Stimulated activated CD8-positive, alpha-beta memory T cell treated with anti-CD3 and anti-CD28 coated beads, Interleukin-7, amount 100 ng/mL, for 24 hours (primary cell): ENCODE measurements around the gene LAMA2.

Experiments
- DNase-seq: peaks from one replicate; pipeline ENCODE4 v3.0.0-alpha.2; 2020; ENCODE audit warnings: low read depth

LAMA2 gene

DNA sequence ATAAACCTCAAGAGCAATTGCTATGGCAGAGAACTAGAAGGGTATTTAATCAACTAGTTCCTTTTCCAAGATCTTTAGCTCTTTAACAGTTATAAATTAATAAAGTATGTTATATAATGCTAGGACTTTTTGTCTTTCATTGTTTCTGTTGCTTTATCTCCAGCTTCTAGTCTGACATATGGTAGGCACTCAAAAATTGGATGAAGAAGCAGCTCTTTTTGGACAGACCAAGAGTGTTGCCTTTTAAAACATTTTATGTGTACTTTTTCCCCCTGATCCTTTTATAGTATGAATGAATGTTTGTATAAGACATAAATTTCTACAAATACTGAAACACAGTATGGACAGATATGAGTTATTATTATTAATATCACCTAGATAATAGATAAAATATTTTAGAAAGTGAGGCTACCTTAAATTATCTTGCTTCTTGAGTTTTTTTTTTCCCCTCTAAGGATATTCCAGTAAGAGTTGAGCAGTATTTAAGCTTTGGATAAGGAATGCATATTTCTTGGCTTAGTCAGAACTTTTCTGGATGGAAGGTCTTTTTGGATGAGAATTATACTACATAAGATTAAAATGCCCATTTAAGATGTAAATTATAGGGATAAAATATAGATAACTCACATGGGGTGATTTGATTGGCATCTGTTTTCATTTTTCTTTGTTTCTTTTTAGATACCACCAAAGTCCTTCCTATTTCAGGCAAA lies 16.6 kb downstream of the LAMA2 start:
- no peak for DNase-seq

DNA sequence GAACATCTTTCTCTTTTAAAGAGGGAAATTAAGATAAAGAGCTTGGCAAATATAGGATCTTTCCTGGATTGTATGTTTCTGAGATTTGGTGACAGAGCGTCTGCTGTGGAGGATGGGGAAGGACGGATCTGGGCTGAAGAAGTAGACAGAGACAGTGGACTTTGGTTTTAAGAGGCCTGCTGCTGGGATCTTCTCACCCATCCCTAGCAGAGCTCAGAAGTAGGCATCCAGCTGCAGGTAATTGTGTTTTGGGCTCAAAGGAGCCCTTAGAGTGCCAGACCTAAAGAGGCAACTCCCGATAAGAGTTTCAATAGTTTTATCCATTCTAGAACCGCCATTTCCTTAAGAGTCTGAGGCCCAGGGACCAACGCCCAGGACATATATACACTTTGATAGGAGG lies 20.8 kb downstream of the LAMA2 start:
- no peak for DNase-seq

DNA sequence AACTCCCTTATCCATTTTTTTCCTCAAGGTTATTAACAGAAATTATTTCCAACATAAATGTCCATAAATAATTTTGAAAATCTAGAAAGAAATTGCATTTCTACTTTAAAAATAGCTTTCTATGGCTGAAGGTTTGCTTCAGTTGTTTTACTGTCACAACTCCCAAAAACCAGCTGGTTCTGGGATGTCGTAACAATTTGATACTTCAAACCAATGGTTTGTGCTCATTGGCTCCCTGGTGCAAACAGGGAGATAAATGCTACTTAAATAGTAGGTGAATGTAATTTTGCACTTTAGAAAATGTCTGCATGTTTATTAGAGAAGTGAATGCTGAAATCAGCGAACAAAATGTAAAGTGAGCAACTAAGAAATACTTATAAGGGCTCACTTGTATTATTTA lies 31.1 kb downstream of the LAMA2 start:
- no peak for DNase-seq

DNA sequence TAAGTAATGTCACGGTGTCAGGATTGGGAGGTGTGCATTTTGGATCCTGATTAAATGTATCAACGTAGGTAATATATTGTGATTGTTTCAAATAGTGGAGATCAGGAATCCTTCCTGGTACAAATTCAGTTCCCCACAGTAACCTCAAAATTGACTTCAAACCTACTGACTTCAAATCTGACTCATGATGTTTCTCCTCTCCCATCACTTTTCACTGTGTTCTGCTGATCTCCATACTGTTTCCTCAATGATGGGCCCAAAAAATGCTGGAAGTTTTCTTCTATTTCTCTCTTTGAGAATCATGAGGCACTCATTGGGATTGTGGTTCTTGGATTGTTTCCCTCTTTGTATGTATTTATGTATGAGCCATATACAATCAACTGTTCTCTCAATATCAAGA lies 35.9 kb downstream of the LAMA2 start:
- DNase-seq, result no peak

GRCh38 chr6:128919412-128920180 lies 36.7 kb downstream of the LAMA2 start:
- DNase-seq, result no peak

DNA sequence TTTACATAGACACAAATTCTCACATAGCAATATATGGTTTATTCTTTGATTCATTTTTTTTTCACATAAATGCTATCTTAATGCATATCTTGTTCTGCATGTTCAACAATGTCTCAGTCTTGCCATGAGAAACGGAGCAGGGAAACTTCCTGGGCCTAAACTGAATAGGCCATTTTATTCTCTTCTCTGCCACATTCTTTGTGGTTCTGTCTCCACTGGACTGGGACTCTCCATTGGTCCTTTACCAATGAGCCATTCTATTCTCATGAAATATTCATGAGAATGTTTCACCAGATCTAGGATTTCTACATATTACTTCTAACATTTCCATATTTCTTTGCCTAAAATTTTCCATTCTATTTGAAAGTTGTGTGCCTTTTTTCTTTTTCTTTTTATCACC lies 42.8 kb downstream of the LAMA2 start:
- DNase-seq, result no peak

- no peak for DNase-seq
These were observed 46.9 kb downstream of the LAMA2 start for GRCh38 chr6:128929869-128930268.

DNA sequence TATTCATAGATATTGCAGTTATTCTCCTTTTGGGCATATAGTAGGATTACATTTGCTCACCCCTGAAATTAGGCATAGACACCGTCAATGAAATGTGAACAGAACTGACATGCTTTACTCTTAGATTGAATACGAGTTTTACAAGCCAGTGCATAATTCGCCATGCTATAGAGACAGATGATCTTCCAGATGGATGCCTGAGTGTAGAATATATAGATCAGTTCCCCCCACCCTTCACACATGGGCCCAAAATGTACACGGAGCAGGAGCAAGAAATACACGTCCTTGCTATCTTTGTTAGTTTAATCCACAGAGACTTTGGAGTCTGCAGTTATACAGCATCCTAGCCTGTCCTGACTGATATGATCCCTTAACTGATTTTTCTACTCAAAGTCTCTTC lies 47.4 kb downstream of the LAMA2 start:
- DNase-seq, result no peak

DNA sequence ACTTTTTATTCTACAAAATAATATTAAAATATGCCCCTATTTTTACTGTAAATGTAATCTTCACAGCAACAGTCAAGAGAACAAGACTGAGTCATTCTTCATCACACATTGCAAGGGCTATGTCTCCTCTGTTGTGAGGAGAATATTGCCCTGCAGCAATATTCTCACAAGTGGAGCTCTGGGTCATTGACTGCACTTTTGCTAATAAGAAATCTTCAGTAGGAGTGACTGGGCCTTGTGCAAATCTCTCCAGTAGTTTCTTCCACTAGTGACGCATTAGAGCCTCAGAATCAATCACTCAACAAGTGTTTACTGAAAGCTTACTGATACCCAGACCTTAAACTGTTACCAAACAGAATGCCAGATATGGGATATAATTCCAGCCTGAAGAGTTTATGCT lies 49.1 kb downstream of the LAMA2 start:
- DNase-seq, result no peak

DNA sequence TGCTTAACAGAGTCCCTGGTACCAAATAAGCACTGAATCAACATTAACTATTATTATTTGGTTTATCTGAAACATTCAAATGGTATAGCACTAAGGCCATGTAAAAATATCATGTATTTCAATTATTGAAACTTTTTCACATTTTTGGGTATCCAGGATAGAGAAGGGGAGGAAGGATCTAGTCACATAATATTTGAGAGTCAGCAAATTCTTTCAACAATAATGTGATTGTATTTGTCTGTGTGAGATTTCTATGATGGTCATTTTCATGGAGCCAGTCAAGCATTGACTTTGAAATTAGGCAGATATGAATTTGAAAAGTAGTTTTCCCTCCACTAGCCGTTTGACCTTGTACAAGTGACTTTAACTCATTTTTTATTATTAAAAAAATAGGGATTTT lies 67.9 kb downstream of the LAMA2 start:
- DNase-seq, result no peak

GRCh38 chr6:128952902-128953301 lies 70.0 kb downstream of the LAMA2 start:
- no peak for DNase-seq

- DNase-seq, result no peak
These were observed 71.5 kb downstream of the LAMA2 start for GRCh38 chr6:128954308-128955043.

DNA sequence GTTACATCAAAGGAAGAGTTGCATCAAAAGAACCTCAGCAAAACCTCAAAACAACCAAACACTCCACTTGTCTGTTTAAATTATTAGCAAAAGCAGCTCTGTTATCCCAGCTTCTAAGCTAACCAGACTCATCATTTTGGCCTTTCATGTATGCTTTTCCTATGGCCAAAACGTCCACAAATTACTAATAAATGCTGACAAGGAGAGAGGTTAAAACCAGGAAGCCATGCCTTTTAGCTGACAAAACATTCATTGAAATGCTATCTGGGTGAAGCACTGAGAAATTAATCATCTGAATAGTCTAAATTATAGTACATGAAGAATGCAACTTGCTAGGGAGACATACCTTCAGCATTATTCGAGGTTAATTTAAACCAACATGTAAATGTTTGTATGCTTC lies 80.6 kb downstream of the LAMA2 start:
- no peak for DNase-seq

GRCh38 chr6:128964233-128964755 lies 81.4 kb downstream of the LAMA2 start:
- no peak for DNase-seq

- no peak for DNase-seq
These were observed 81.8 kb downstream of the LAMA2 start for GRCh38 chr6:128964771-128965170.

DNA sequence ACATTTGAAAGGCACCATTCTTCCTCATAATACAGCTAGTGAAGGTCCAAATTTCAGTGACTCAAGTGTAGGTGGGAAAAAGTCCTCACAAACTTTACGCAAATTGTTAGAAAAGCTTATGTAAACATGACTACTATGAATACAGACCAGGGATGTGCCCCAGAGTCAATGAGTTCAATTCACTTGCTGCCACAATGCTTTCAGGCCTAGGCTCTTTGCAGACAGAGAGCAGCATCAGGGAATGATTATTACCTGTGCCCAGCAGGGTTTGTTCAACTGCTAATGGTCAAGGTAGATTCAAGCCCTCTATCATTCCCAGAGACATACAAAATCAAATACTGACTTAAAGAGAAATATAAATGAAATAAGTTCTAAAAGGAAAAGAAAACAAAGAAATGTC lies 84.0 kb downstream of the LAMA2 start:
- no peak for DNase-seq

- DNase-seq, result no peak
These were observed 96.1 kb downstream of the LAMA2 start for GRCh38 chr6:128979071-128979470.

GRCh38 chr6:128981716-128982115 lies 98.8 kb downstream of the LAMA2 start:
- no peak for DNase-seq

DNA sequence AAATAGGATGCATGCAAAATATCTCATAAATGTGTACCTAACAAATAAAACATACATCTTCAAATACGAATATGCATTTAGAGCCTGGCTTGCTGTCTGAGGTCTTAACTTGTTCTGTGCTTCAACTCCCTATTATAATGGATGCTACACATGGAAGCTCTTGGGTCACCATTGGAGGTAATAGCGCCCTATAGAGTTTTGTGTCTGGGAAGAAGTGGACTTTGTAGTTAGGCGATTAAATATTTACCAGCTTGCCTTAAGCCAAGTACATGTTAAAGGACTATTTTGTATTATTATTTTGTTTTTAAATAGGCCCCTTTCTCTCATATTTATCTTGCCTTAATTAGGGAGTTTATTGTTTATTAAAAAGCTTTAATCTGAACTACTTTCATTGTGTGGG lies 107.4 kb downstream of the LAMA2 start:
- DNase-seq, result no peak

GRCh38 chr6:128990915-128991314 lies 108.0 kb downstream of the LAMA2 start:
- DNase-seq, result no peak

GRCh38 chr6:128993166-128993565 lies 110.2 kb downstream of the LAMA2 start:
- no peak for DNase-seq

GRCh38 chr6:128997880-128998279 lies 114.9 kb downstream of the LAMA2 start:
- DNase-seq, result no peak
